ENCODE data around the gene TEX53. TPM values are rescaled to one million over a fixed set of nuclear protein-coding genes. Genes with fewer than 3 reads are reported as not detected.
A peak's percentile ranks its signal among the peaks of the same experiment; 100 is the strongest.

Gene TEX53
- total RNA-seq, 1 experiment from 2014 or later = not detected

- DNase-seq = no peak
- Mint-ChIP-seq H3K27ac (ENCODE audit: unreplicated experiment) (no peak overlapping the region), H3K4me1 (ENCODE audit: low read depth, unreplicated experiment) (peaks cover 23% of the 10 kb centered on the region), H3K27me3 (ENCODE audit: unreplicated experiment) (peaks cover 12% of the 10 kb centered on the region), H3K4me3 (ENCODE audit: low read depth, unreplicated experiment) (no peak overlapping the region), H3K9me3 (ENCODE audit: low read depth, unreplicated experiment) (peaks cover 2% of the 10 kb centered on the region), H3K36me3 (ENCODE audit: insufficient read depth, unreplicated experiment) (no peaks in the 10 kb centered on the region)
- no TSS peak for BruUV-seq (replicated peaks)
- intact Hi-C loops (cut with micrococcal nuclease; ENCODE audit: unreplicated experiment) = no loop called here
- CTCF ChIA-PET = interaction anchor here (0.7 kb wide), 1 partner anchor 177 kb away, joined by 9 read pairs; no protein-coding TSS in a partner anchor
- no peak for TF ChIP-seq CTCF (IDR thresholded peaks at IDR 0.05; ENCODE audit: unreplicated experiment)
Observed at GRCh38 chr9:114685951-114686350, 28.3 kb upstream of the TEX53 start.

- H3K27me3 Mint-ChIP-seq (ENCODE audit: unreplicated experiment) = no peaks in the 10 kb centered on the region
- CTCF ChIA-PET = no interaction called here
- no TSS peak for BruUV-seq (replicated peaks)
- intact Hi-C loops (cut with micrococcal nuclease; ENCODE audit: unreplicated experiment) = no loop called here
- no peak overlapping the region for H3K4me3 Mint-ChIP-seq (ENCODE audit: low read depth, unreplicated experiment)
- H3K27ac Mint-ChIP-seq (ENCODE audit: unreplicated experiment) = no peak overlapping the region
- peaks cover 13% of the 10 kb centered on the region for H3K4me1 Mint-ChIP-seq (ENCODE audit: low read depth, unreplicated experiment)
- TF ChIP-seq CTCF (IDR thresholded peaks at IDR 0.05; ENCODE audit: unreplicated experiment) = no peak
- no peaks in the 10 kb centered on the region for H3K36me3 Mint-ChIP-seq (ENCODE audit: insufficient read depth, unreplicated experiment)
- H3K9me3 Mint-ChIP-seq (ENCODE audit: low read depth, unreplicated experiment) = no peaks in the 10 kb centered on the region
- DNase-seq = no peak
Observed at GRCh38 chr9:114684036-114684435, 26.4 kb upstream of the TEX53 start.

- no peak for TF ChIP-seq CTCF (IDR thresholded peaks at IDR 0.05; ENCODE audit: unreplicated experiment)
Observed at GRCh38 chr9:114682846-114683245, 25.2 kb upstream of the TEX53 start.

GRCh38 chr9:114681594-114682332, 24.2 kb upstream of the TEX53 start, which contains the start of gene TEX48:
Gene TEX48, minus strand, starts transcription at chr9:114682192. Its CDS starts 10,469 bp downstream, at chr9:114671723.
- TF ChIP-seq CTCF (IDR thresholded peaks at IDR 0.05; ENCODE audit: unreplicated experiment) = peak; percentile 66
- CTCF ChIA-PET = interaction anchor here (0.7 to 2.7 kb wide), 7 partner anchors 9 to 801 kb away, joined by 3 to 7 read pairs (median 3); no protein-coding TSS in a partner anchor
- Mint-ChIP-seq H3K9me3 (ENCODE audit: low read depth, unreplicated experiment) (no peaks in the 10 kb centered on the region), H3K27ac (ENCODE audit: unreplicated experiment) (peak within 1 kb of the TSS; percentile 48), H3K27me3 (ENCODE audit: unreplicated experiment) (no peaks in the 10 kb centered on the region), H3K4me3 (ENCODE audit: low read depth, unreplicated experiment) (no peak within 1 kb of the TSS), H3K36me3 (ENCODE audit: insufficient read depth, unreplicated experiment) (no peaks in the 10 kb centered on the region), H3K4me1 (ENCODE audit: low read depth, unreplicated experiment) (peaks cover 35% of the 10 kb centered on the region)
- BruUV-seq (replicated peaks) = no TSS peak
- intact Hi-C loops (cut with micrococcal nuclease; ENCODE audit: unreplicated experiment) = loop anchor here (1.0 to 2.0 kb wide), 3 partner anchors 37 to 333 kb away; no protein-coding TSS in a partner anchor
- DNase-seq = peak; percentile 63

More at GRCh38 chr9:114682846-114683245, 25.2 kb upstream of the TEX53 start:
- Mint-ChIP-seq H3K4me3 (ENCODE audit: low read depth, unreplicated experiment) (no peak overlapping the region), H3K9me3 (ENCODE audit: low read depth, unreplicated experiment) (no peaks in the 10 kb centered on the region), H3K36me3 (ENCODE audit: insufficient read depth, unreplicated experiment) (no peaks in the 10 kb centered on the region), H3K27ac (ENCODE audit: unreplicated experiment) (no peak overlapping the region), H3K27me3 (ENCODE audit: unreplicated experiment) (no peaks in the 10 kb centered on the region), H3K4me1 (ENCODE audit: low read depth, unreplicated experiment) (peaks cover 25% of the 10 kb centered on the region)
- intact Hi-C loops (cut with micrococcal nuclease; ENCODE audit: unreplicated experiment) = loop anchor here (1.0 to 2.0 kb wide), 3 partner anchors 36 to 331 kb away; no protein-coding TSS in a partner anchor
- no peak for DNase-seq
- BruUV-seq (replicated peaks) = no TSS peak
- CTCF ChIA-PET = interaction anchor here (1.1 to 2.7 kb wide), 2 partner anchors 8 to 224 kb away, joined by 3 to 7 read pairs; no protein-coding TSS in a partner anchor
